ENCODE results near the gene GPR52.
"Not testable (repeated sequence)": the region's sequence is repeated elsewhere in the genome, so short reads cannot be mapped to it uniquely, and the experiment has no call there.

Gene GPR52, protein sequence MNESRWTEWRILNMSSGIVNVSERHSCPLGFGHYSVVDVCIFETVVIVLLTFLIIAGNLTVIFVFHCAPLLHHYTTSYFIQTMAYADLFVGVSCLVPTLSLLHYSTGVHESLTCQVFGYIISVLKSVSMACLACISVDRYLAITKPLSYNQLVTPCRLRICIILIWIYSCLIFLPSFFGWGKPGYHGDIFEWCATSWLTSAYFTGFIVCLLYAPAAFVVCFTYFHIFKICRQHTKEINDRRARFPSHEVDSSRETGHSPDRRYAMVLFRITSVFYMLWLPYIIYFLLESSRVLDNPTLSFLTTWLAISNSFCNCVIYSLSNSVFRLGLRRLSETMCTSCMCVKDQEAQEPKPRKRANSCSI

DNA sequence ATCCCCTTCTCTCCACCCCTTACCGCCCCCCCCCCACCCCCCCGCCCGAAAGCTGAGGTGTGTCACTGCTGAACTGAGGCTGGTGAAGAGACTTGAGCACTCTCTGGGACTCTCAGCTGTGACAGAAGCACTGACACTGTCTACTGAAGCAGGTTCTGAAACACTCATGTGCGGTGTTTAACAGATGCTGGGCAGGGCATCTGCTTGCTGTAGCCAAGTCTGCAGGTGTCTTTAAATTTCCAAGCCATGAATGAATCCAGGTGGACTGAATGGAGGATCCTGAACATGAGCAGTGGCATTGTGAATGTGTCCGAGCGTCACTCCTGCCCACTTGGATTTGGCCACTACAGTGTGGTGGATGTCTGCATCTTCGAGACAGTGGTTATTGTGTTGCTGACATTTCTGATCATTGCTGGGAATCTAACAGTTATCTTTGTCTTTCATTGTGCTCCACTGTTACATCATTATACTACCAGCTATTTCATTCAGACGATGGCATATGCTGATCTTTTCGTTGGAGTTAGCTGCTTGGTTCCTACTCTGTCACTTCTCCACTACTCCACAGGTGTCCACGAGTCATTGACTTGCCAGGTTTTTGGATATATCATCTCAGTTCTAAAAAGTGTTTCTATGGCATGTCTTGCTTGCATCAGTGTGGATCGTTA is at the start of gene GPR52:
Gene GPR52 (plus strand): TSS at position 99 of the 665 bp plus-strand sequence. CDS start 148 bp downstream, at position 247.
- no peaks in the 10 kb centered on the region for H3K36me3 Mint-ChIP-seq (ENCODE audit: low read depth)
- H3K4me1 Mint-ChIP-seq (ENCODE audit: low read depth) = no peaks in the 10 kb centered on the region
- H3K4me3 Mint-ChIP-seq = no peak within 1 kb of the TSS
- H3K9me3 Mint-ChIP-seq = no peaks in the 10 kb centered on the region
- no peak within 1 kb of the TSS for H3K27ac Mint-ChIP-seq
- H3K27me3 Mint-ChIP-seq (ENCODE audit: low read depth) = no peaks in the 10 kb centered on the region

GRCh38 chr1:174398246-174398645 is 49.5 kb upstream of the GPR52 start:
- Mint-ChIP-seq H3K9me3 (peaks cover 3% of the 10 kb centered on the region), H3K36me3 (ENCODE audit: low read depth) (peaks cover 11% of the 10 kb centered on the region), H3K27me3 (ENCODE audit: low read depth) (no peaks in the 10 kb centered on the region), H3K27ac (no peak overlapping the region), H3K4me1 (ENCODE audit: low read depth) (peaks cover 3% of the 10 kb centered on the region), H3K4me3 (no peak overlapping the region)

GRCh38 chr1:174399211-174399610 is 48.6 kb upstream of the GPR52 start:
- Mint-ChIP-seq H3K4me1 (ENCODE audit: low read depth) (peaks cover 3% of the 10 kb centered on the region), H3K27ac (no peak overlapping the region), H3K4me3 (no peak overlapping the region), H3K36me3 (ENCODE audit: low read depth) (peaks cover 11% of the 10 kb centered on the region), H3K27me3 (ENCODE audit: low read depth) (no peaks in the 10 kb centered on the region), H3K9me3 (peaks cover 3% of the 10 kb centered on the region)

- no peaks in the 10 kb centered on the region for H3K27me3 Mint-ChIP-seq (ENCODE audit: low read depth)
- H3K9me3 Mint-ChIP-seq = peaks cover 3% of the 10 kb centered on the region
- H3K36me3 Mint-ChIP-seq (ENCODE audit: low read depth) = peaks cover 11% of the 10 kb centered on the region
- no peak overlapping the region for H3K27ac Mint-ChIP-seq
- H3K4me3 Mint-ChIP-seq = no peak overlapping the region
- peaks cover 3% of the 10 kb centered on the region for H3K4me1 Mint-ChIP-seq (ENCODE audit: low read depth)
Observed at GRCh38 chr1:174401075-174401474, 46.7 kb upstream of the GPR52 start.

DNA sequence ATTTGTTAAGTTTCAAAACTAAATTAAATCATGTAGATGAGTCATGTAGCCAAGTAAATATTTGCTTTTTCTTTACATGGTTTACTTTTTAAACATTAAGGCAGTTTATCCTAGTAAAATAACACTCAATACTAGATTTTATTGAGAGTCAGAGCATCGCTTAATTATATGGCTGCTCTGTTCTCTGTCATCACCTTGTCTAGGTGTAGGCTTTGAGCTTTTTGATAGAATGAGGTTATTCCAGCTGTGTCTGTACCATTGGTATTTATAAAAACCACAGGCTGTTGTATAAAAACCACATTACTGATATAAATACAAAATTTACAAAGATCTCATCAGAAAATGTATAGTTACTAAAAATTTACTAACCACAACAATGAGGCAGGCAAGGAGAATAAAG is 42.5 kb upstream of the GPR52 start:
- no peak overlapping the region for H3K4me3 Mint-ChIP-seq
- H3K27me3 Mint-ChIP-seq (ENCODE audit: low read depth) = no peaks in the 10 kb centered on the region
- H3K36me3 Mint-ChIP-seq (ENCODE audit: low read depth) = peaks cover 3% of the 10 kb centered on the region
- no peaks in the 10 kb centered on the region for H3K9me3 Mint-ChIP-seq
- no peak overlapping the region for H3K27ac Mint-ChIP-seq
- no peaks in the 10 kb centered on the region for H3K4me1 Mint-ChIP-seq (ENCODE audit: low read depth)

DNA sequence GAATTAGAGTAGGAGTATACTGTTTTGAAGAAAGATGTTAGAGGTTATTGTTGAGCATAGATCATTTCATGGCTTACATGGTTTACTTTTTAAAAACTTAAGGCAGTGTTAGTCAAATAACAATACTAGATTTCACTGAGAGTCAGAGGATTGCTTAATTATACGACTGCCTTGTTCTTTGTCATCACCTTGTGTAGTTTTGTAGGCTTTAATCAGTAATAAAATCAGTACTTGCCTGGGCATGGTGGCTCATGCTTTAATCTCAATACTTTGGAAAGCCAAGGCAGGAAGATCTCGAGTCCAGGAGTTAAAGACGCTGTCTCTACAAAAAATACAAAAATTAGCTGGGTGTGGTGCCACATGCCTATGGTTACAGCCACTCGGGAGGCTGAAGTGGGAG is 41.3 kb upstream of the GPR52 start:
- Mint-ChIP-seq H3K27ac (no peak overlapping the region), H3K9me3 (no peaks in the 10 kb centered on the region), H3K4me1 (ENCODE audit: low read depth) (no peaks in the 10 kb centered on the region), H3K27me3 (ENCODE audit: low read depth) (no peaks in the 10 kb centered on the region), H3K4me3 (no peak overlapping the region), H3K36me3 (ENCODE audit: low read depth) (peaks cover 2% of the 10 kb centered on the region)

DNA sequence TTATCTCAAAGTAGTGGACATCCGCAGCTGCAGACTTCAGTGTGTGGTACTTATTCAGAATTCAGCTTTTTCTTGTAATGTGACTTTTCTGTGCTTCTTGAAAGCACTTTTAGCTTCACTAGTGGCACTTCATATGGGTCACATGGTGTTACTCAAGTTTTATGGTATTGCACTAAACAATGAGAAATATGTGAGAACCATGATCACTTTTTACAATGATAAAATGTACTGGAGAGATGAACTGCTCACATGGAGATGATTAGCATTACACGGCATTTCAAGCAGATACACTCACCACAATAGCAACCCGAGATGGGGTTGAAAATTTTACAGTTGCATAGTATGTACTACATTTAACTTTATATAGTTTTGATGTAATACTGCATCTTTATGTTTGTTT is 40.1 kb upstream of the GPR52 start:
- H3K4me3 Mint-ChIP-seq = no peak overlapping the region
- no peaks in the 10 kb centered on the region for H3K4me1 Mint-ChIP-seq (ENCODE audit: low read depth)
- no peaks in the 10 kb centered on the region for H3K27me3 Mint-ChIP-seq (ENCODE audit: low read depth)
- H3K9me3 Mint-ChIP-seq = no peaks in the 10 kb centered on the region
- H3K27ac Mint-ChIP-seq = no peak overlapping the region
- H3K36me3 Mint-ChIP-seq (ENCODE audit: low read depth) = peaks cover 2% of the 10 kb centered on the region

GRCh38 chr1:174408146-174408545 is 39.6 kb upstream of the GPR52 start:
- Mint-ChIP-seq H3K4me1 (ENCODE audit: low read depth) (no peaks in the 10 kb centered on the region), H3K36me3 (ENCODE audit: low read depth) (peaks cover 2% of the 10 kb centered on the region), H3K9me3 (no peaks in the 10 kb centered on the region), H3K27ac (no peak overlapping the region), H3K27me3 (ENCODE audit: low read depth) (no peaks in the 10 kb centered on the region), H3K4me3 (no peak overlapping the region)

DNA sequence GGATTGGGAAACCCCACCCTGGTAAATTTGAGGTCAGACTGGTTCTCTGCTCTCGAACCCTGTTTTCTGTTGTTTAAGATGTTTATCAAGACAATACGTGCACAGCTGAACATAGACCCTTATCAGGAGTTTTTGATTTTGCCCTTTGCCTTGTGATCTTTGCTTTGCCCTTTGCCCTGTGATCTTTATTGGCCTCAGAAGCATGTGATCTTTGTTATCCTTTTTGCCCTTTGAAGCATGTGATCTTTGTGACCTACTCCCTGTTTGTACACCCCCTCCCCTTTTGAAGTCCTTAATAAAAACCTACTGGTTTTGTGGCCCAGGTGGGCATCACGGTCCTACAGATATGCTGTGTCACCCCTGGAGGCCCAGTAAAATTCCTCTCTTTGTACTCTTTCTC is 38.0 kb upstream of the GPR52 start:
- H3K36me3 Mint-ChIP-seq (ENCODE audit: low read depth); H3K4me3 Mint-ChIP-seq; H3K9me3 Mint-ChIP-seq; H3K27me3 Mint-ChIP-seq (ENCODE audit: low read depth); H3K4me1 Mint-ChIP-seq (ENCODE audit: low read depth); H3K27ac Mint-ChIP-seq: not testable (repeated sequence)

DNA sequence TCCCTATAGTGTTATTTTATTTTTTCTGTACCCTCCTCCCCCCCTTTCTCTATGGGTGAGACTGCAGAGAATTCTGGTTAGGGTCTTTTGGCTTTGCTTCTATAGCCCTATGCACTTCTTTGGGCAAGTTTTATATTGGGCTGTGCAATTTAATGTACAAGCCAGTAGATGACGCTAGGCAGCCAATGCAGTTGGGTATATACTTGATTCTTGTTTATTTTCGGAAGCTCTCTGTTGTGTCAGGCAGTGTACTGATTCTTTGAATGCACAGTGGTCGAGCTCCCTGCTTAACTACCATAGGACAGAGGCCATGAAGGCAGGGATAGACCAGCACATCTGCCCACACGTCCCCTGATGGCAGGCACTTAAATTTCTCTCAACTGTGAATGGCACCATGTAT is 34.1 kb upstream of the GPR52 start:
- H3K36me3 Mint-ChIP-seq (ENCODE audit: low read depth) = peaks cover 2% of the 10 kb centered on the region
- no peaks in the 10 kb centered on the region for H3K27me3 Mint-ChIP-seq (ENCODE audit: low read depth)
- H3K4me1 Mint-ChIP-seq (ENCODE audit: low read depth) = peaks cover 4% of the 10 kb centered on the region
- no peak overlapping the region for H3K4me3 Mint-ChIP-seq
- H3K27ac Mint-ChIP-seq = no peak overlapping the region
- no peaks in the 10 kb centered on the region for H3K9me3 Mint-ChIP-seq

DNA sequence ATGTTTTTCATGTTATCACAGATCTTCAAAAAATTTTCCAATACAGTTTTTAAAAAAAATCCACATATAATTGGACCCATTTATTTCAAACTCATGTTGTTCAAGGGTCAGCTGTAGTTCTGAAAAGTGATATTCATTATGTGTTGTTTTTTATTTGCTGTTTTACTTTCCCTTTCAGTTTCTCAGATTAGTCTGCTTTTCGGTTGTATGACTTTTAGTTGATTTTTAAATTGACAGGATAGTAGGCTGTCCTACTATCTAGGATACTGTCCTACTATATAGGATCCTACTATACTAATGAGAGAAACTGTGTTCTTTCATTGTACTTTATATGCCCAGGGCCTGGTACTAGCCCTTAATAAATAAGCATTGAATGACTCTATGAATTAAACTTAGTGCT is 33.6 kb upstream of the GPR52 start:
- Mint-ChIP-seq H3K27ac (no peak overlapping the region), H3K4me3 (no peak overlapping the region), H3K9me3 (no peaks in the 10 kb centered on the region), H3K36me3 (ENCODE audit: low read depth) (peaks cover 2% of the 10 kb centered on the region), H3K4me1 (ENCODE audit: low read depth) (peaks cover 4% of the 10 kb centered on the region), H3K27me3 (ENCODE audit: low read depth) (no peaks in the 10 kb centered on the region)

GRCh38 chr1:174415506-174415905 is 32.3 kb upstream of the GPR52 start:
- Mint-ChIP-seq H3K36me3 (ENCODE audit: low read depth) (no peaks in the 10 kb centered on the region), H3K4me3 (no peak overlapping the region), H3K4me1 (ENCODE audit: low read depth) (peaks cover 4% of the 10 kb centered on the region), H3K9me3 (no peaks in the 10 kb centered on the region), H3K27ac (no peak overlapping the region), H3K27me3 (ENCODE audit: low read depth) (no peaks in the 10 kb centered on the region)

- Mint-ChIP-seq H3K4me3 (no peak overlapping the region), H3K27ac (no peak overlapping the region), H3K4me1 (ENCODE audit: low read depth) (peaks cover 4% of the 10 kb centered on the region), H3K36me3 (ENCODE audit: low read depth) (no peaks in the 10 kb centered on the region), H3K27me3 (ENCODE audit: low read depth) (no peaks in the 10 kb centered on the region), H3K9me3 (no peaks in the 10 kb centered on the region)
Observed at GRCh38 chr1:174417921-174418320, 29.8 kb upstream of the GPR52 start.

GRCh38 chr1:174425121-174425520 is 22.6 kb upstream of the GPR52 start:
- no peaks in the 10 kb centered on the region for H3K27me3 Mint-ChIP-seq (ENCODE audit: low read depth)
- no peaks in the 10 kb centered on the region for H3K36me3 Mint-ChIP-seq (ENCODE audit: low read depth)
- H3K4me3 Mint-ChIP-seq = no peak overlapping the region
- H3K9me3 Mint-ChIP-seq = no peaks in the 10 kb centered on the region
- H3K27ac Mint-ChIP-seq = no peak overlapping the region
- peaks cover 1% of the 10 kb centered on the region for H3K4me1 Mint-ChIP-seq (ENCODE audit: low read depth)

GRCh38 chr1:174426153-174426552 is 21.6 kb upstream of the GPR52 start:
- H3K9me3 Mint-ChIP-seq = no peaks in the 10 kb centered on the region
- H3K36me3 Mint-ChIP-seq (ENCODE audit: low read depth) = no peaks in the 10 kb centered on the region
- H3K4me3 Mint-ChIP-seq = no peak overlapping the region
- H3K27ac Mint-ChIP-seq = no peak overlapping the region
- peaks cover 1% of the 10 kb centered on the region for H3K4me1 Mint-ChIP-seq (ENCODE audit: low read depth)
- H3K27me3 Mint-ChIP-seq (ENCODE audit: low read depth) = no peaks in the 10 kb centered on the region
